Cortex of kidney (tissue), 1 donor: ENCODE data around the gene NYAP2.

Experiments used
- DNase-seq: peaks from one replicate; lab custom pipeline; 2025; lab: John Stamatoyannopoulos, UW

Gene NYAP2

DNA sequence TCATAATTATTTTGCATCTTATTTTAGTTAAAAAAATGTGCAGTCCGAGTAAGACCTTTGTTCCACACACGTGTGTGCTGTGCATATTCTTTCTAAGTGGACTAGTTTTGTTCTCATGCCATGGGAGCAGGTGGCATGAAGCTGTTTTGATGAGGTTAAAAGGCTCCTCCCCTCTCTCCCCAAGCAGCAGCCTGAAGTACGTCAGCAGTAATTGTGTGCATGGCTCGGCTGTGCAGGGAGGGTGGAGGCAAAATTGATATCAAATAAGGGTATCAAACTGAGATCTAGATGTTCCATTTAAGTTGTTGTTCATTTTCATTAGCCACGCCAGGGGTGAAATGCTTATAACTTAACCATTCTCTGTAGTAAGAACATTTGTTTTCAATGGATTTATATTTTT is at the start of gene NYAP2:
Gene NYAP2, plus strand, starts transcription at position 207 of the 400 bp plus-strand sequence. CDS start 9,171 bp downstream, outside the sequence.
- DNase-seq = no peak

DNA sequence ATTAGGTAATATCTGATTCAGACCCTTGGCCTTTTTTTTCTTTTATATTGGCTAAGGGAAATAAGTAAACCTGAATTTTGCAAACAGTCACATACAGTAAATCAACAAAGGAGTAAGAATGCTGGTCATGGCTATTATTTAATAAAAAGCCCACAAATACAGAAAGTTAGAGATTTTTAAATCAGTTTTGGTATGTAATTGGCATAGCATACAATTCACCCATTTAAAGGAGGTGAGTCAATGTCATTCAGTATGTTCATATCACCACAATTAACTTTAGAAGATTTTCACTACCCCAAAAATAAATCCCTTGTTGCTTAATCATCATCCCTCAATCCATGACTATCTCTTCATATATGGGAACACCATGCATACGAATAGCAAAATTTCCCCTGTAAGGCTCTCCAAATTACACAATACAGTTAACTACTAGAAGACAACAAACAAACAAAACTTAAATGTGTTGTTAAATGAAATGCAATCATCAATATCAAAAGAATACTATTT is 45.9 kb upstream of the NYAP2 start:
- no peak for DNase-seq

DNA sequence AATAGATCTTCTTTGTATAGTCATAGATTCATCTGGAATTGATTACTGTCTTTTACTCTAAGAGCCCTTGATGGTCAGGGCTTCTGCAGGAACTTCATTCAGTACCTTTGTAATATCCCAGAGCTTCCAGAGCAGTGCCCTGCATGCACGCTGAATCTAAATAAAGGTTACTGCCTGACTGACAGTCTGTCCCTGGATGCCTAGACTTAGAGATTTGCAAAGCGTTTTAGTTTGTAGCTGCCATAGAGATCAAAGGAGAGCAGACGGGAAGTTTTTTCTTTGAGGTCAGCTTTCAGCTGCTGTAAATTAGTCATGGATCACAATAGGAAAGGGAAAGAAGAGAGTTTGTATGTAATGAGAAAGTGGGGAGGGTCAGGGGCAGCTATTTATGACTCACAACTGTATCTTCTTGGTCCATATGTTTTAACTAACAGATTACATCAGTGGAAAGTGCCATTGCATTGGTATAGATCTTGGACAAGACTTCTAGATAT is 45.2 kb upstream of the NYAP2 start:
- DNase-seq = no peak

DNA sequence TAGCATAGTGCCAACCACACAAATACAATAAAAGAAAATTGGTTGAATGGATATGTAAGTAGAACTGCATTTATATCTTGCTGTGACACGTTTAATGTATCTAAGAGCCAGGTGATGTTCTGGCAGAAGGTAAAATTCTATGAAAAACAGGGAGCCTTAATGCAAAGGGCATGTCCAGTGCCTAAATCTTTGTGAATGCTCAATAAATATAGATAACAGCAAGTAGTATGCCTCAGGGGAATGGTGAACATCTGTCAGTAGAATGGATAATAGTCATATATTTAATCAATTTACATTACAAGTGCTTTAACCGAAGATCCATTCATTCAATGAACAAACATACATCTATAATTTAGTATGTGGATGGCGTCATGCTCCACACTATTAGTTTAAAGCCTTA is 43.7 kb upstream of the NYAP2 start:
- no peak for DNase-seq

DNA sequence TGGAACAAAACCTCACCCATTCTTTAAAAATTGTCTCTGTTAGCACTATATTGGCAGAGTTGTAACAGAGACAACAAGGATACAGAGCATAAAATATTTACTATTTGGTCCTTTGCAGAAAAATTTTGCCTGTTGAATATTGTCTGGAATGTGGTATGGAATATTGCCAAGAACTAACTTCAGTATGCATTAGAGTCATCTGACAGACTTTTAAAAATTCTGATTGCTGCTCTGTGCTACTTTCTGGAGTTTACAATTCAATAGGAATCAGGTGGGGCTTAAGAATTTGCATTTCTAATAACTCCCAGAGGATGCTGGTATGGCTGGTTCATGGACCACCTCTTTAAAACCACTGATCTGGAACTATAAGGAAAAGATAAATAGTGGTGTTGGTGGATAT is 32.8 kb upstream of the NYAP2 start:
- DNase-seq = no peak

DNA sequence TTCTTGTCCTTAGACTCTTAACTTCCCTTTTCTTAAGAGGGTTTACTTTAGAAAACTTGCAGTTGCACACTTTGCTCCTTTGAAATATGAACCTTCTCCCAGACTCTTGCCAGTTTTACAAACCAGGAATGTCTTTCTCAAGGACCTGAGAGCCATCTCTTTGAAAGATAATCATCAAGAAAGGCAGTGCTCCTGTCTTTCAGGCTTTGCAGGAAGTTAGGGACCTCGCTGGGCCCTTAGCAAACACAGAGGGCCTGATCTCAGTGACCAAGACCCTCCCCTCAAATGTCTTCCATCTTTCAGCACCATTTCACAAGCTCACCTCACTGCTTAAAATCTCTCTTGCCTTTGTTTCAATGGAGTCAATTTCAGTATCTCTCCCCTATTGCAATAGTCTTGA is 32.0 kb upstream of the NYAP2 start:
- no peak for DNase-seq

DNA sequence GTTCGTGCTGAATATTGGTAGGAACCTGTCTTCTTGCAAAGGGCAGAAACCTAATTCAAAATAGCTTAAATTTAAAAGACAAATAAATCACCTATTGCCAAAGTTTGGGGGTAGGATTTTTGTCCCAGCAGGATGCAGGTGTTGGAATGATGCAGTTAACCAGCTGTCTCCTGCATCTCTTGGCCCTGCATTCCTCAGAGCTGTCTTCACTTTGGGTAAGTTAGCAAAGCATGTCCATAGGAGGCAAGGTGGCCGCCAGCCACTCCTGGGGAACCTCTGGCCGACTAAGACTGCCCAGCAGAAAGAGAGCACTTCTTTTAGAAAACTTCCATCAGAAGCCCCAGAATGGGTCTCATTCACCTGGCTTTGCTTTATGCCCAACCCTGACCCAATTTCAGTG is 20.5 kb upstream of the NYAP2 start:
- DNase-seq = no peak

DNA sequence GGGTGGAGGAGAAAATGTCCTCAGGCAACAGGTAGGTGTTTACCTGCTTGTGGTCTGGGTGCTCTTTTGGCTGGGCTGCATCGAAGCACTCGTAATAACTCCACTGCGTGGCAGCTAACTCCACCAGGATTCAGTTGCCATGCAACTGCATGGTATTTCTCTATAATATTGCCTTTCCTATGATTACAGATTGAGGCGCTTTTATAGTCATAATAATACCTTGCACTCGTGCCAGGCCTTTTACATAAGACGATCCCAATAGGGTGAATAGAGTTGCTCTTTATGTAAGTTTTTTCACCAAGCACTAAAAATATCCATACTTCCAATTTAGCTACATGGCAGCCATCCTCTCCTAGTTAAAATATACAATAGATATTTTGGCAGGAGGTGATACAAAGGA is 19.7 kb upstream of the NYAP2 start:
- no peak for DNase-seq

DNA sequence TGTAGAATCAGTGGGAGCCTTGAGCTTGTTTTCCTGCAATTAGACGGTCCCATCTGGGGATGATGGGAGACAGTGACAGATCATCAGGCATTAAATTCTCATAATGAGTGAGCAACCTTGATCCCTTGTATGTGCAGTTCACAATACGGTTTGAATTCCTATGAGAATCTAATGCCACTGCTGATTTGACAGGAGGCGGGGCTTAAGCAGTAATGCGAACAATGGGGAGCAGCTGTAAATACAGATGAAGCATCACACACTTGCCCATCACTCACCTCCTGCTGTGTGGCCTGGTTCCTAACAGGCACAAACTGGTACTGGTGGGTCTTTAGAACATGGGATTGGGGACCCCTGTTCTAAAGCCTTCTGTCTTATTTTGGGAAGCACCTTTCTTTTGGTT is 17.9 kb upstream of the NYAP2 start:
- DNase-seq = no peak

DNA sequence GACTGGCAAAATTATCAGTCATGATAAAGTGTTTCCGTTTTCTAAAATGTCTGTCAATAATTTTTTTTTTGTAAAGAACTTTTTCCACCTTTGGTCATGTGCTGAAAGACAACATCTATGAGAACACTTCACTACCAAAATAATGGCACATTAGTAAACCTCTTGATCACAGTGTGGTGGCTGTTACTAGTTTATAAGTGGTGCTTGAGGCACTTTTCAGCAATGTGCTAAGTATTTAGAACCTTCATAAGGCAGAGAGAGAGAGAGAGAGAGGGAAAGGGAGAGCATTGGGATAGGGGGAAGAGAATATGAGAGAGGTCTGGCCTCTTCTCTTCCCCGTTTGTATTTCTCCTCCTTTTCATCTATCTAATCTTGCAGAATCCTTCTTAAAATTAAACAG is 1.1 kb upstream of the NYAP2 start:
- DNase-seq = no peak

DNA sequence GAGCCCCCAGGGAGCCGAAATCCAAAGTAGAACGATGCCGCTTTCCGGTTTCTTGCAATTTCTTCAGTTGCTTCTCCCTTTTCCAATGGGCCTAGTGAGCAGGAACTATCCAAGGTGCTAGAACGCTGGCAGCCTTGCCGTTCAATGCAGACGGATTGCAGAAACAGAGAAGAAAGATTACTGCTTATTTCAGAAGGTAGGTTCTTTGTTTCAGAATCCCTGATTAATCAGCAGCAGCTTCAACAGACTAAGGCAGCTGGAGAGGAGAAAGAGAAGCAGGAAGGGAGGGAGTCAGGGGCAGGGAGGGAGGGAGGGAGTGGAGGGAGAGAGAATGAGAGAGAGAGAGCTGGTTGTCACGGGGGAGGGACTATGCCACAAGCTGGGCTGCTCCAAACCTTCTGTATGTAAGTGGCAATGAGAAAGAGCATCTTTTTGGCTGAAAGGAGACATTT is 576 bp downstream of the NYAP2 start:
- DNase-seq = no peak

DNA sequence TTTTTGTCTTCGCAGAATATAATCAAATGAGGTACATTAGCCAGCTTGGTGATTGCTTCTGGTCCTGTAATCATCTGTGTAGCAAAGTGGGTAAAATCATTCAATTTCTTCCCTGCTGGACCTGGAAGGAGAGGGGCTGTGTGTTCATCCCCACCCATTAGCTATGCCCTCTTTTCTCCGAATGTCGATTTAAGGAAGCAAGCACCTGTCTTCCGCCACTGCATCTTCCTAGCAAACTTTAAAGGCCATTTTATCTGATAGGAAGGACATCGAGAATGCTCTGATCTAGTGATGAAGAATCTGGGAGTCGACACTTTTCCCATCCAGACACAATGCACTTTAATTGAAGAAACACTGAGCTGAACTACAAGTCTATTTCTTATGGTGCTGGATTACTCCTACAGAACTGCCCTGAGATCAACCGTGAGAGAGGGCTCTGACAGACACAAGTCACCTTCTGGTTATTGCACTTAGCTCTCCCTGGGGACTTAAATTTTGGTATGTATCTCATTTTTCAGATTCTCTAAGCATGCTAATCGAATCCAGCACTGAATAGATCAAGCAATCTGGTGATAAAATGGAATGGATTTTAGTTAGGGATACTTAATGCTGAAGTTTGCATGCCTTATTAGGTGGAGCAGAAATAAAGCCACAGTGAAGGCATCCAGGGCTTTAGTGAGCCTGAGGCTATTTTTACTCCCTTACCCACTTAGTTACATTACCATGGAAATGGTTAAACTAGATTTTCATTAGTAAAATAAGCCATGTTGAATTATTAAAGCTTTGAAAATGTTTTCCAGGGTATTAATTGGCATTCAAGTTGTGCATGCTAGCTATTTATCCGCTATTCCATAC is 1.3 kb downstream of the NYAP2 start:
- DNase-seq = no peak

DNA sequence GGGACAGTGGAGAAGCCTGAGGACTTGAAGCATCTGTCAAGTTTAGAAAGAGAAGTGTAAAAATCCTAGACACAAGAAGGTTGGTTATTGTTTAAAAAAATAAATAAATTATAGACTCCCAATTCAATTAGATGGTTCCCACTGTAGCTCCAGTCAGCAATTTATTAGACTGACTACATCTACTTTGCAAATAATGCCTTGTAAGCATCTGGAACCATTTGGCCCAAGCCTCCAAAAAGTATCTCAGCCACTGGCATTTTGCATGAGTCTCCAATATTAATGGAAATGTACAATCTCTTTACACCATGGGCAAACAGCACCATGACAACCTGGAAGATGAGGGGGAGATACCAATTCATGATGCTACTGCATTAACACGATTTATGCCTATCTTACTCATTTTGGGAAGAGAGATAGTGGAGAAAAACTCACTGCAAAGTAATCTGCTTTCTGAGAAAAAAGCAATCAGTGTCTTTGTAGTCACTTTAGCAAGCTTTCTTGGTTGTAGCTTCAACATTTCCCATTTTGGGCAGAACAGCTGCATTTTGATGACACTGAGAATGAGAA is 2.8 kb downstream of the NYAP2 start:
- no peak for DNase-seq

DNA sequence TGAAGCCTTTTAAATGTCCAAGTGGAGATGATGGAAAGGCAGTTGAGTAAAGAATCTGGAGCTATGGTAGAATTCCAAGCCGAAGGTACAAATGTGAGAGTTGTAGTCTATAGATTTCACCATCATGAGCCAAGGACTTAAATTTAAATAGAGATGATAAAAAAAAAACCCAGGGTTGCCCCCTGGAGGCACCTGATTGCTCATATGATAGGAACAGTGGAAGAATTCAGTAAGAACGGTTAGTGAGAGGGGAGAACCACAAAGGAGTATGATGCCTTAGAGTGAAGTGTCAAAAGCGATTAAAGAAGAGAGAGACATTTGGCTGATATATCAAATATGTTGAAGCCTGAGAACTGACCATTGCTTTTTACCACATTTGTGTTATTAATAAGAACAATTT is 11.9 kb downstream of the NYAP2 start:
- no peak for DNase-seq

DNA sequence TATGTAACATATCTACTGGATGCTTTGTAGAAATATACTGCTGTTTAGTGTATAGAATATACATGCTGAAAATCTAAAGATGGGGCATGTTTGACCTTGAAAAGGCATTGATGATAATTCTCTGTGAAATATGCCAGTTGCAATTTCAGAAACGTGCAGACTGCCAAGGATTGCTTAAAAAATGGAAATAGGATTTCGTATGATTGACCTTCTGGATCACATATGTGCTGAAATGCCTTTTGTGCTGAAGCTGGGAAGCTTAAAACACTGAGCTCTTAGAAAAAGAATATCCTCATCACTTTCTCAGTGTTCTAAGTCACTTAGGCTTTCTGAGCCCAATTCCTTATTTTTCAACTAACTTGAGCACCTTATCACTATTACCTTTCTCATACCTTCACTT is 14.3 kb downstream of the NYAP2 start:
- no peak for DNase-seq

DNA sequence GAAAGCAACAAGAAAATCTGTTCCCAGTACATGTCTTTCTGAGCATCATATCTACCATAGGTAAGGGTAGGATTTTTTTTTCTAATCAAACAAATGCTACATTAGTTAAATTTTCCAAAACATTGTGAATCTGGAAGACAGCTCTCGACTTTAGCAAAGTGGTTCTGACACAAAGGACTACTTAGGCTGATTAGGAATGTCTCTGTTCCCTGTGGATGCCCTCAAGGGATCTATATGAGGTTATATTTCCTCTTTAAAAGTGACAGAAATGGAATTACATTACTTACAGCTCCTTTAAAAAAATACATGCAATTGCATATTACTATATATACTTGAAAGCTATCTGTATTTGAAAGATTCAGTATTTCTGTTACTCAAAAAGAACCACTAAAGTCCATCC is 15.4 kb downstream of the NYAP2 start:
- no peak for DNase-seq

DNA sequence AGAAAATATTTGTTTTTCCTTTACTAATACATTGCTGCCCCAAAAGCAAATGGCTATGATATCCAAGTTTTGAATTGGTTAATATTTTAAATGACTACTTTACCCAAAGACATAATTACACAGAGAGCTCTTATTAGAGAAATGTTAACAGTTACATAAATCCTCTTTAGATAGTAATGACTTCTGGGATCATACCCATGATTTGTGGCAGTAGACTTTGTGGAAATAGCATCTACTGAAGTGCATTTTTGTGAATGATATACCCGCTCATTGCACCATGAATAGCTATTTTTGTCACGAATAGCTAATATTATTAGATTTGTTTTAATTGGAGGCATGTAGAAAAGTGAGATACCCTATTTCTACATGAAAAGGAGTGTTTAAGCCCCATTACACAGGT is 15.8 kb downstream of the NYAP2 start:
- no peak for DNase-seq

DNA sequence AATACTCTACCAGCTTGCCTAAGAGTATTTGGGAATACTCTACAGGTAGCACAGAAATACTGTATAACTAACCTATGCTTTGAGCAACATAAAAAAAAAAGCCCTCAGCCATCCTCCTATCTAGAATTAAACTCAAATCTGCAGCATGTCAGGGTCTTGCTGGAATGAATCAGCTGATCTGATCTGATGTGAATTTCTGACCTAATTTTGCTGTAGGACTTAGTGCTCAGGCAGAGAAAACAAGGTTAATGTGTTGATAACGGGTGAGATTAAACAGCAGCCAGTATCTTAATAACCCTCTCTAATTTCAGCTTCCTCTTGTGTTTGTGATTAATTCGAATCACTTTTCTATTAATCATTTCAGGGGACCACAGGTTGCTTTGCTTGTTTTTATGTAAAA is 16.3 kb downstream of the NYAP2 start:
- DNase-seq = no peak

DNA sequence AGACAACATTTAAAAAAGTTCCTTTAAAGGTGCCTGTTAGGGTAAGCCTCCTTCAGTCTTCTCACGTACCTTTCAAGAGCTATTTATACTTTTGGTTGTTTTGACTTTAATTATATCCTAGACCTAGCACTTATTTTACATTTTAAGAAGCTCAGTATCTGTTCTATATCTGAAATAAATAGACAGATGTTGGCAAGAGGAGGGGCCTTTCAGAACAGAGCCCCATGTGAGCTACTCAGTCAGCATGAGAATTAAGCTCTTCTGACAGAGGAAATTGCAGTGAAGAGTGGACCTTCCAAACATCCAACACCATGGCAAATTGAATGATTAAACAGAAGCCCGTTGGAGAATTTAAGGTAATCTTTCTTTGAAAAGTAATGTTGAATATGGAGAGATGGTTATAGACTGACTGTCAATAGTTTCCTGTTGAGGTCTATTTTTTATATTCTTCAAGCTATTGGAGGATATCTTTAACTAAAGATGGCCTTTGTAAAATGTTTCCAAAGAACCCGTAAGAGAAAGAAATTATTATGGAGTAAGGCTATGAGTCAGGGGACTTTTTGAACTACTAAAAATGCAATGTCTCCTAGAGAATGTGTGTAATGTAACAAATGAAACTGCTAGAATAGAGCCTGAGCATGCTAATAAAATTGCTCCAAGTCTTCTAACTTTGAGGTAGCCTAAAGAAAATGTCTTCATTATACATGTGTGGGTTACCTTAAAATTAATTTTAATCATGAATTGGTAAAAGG is 17.3 kb downstream of the NYAP2 start:
- no peak for DNase-seq

DNA sequence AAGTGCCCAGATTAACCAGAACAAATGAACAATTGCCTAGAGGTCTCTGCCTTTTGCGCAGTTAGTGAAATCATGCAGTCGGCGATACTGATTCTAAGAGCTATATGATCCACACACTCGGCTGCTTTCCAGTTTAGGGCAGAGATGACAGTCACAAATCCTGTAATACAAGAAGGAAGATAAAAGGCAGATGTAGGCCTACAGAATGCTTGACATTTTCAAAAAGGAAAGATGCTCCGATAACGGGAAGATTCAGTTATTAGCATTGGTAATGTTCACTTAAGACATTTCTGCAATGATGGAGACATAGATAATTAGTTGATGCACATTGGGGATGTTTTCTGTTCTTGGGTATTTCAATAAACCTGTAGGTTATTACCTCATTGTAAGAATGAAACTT is 19.5 kb downstream of the NYAP2 start:
- no peak for DNase-seq

DNA sequence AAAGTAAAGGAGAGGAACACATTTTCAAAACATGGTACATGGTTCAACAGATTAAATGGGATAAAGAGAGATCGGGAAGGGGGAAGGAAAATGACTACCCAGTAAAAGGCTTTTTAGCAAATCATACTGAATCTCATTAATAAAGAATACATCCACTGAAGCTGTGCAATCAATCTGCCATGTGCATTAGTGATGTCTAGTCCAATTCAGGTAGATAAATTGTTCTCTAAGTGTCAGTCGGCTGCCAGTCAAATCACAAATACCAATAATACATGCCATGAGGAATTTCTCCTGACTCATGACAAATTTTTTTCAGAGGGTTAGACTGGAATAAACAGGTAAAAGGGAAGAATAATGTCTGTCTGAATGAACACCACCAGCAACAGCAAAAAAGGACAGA is 22.6 kb downstream of the NYAP2 start:
- no peak for DNase-seq

DNA sequence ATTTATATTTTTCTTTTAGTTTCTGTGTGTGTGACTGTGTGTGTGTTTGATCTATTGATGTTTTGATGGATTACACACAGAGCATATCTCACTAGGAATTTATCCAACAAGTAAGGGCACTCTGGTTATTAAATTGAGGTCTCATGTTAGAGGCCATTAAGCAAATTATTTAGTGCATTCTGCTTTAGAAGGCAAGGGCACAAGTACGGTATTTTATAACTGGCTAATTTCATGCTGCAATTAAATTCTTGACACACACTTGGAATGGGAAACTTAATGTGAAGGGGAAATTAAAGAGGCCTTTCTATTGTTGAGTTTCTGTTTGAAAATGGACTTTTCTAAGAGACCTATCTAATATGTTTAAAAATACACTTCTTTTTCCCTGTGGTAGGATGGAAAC is 25.8 kb downstream of the NYAP2 start:
- DNase-seq = no peak

DNA sequence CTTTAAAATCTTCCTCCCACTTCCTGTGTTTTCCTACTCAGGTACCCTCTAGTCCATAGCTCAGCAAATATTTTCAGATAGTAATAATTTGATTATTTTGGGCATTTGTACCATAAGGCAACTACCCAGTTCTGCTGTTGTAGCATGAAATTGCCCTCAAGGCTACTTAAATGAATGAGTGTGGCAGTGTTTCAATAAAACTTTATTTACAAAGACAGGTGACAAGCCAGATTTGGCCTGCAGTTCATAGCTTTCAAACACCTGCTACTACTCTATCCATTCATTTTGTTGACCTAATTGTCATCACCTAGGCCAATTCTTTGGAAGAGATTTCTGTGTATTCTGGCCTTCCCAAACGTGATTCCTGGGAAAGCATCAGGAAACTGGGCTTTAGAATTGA is 28.9 kb downstream of the NYAP2 start:
- DNase-seq = no peak
